HG03520 (cell line): ENCODE measurements around the gene TXNDC11.

Experiments
- ATAC-seq: cut with Tn5 transposase; IDR thresholded peaks from one replicate; pipeline ENCODE4 v1.9.1; 2021; ENCODE audit warnings: mild to moderate bottlenecking, moderate library complexity; ENCODE audit not compliant: unreplicated experiment

The TXNDC11 gene

GRCh38 chr16:11662582-11662981, 80.1 kb downstream of the TXNDC11 start:
- ATAC-seq: no peak

- ATAC-seq: no peak
Measured at GRCh38 chr16:11660565-11660964, 82.1 kb downstream of the TXNDC11 start.

- ATAC-seq: no peak
Measured at GRCh38 chr16:11658896-11659708, 83.6 kb downstream of the TXNDC11 start.

- ATAC-seq: no peak
Measured at GRCh38 chr16:11657556-11657955, 85.1 kb downstream of the TXNDC11 start.

GRCh38 chr16:11655655-11656054, 87.0 kb downstream of the TXNDC11 start:
- ATAC-seq: no peak

- no peak for ATAC-seq
Measured at GRCh38 chr16:11651796-11652195, 90.9 kb downstream of the TXNDC11 start.

GRCh38 chr16:11650641-11651591, 91.7 kb downstream of the TXNDC11 start:
- ATAC-seq: no peak

GRCh38 chr16:11649276-11649675, 93.4 kb downstream of the TXNDC11 start:
- ATAC-seq: no peak

GRCh38 chr16:11642765-11643116, 99.9 kb downstream of the TXNDC11 start:
- ATAC-seq: no peak

GRCh38 chr16:11640987-11641817, 101.5 kb downstream of the TXNDC11 start:
- no peak for ATAC-seq

- no peak for ATAC-seq
Measured at GRCh38 chr16:11639925-11640899, 102.4 kb downstream of the TXNDC11 start.

- ATAC-seq: no peak
Measured at GRCh38 chr16:11639008-11639562, 103.6 kb downstream of the TXNDC11 start.

- ATAC-seq: no peak
Measured at GRCh38 chr16:11638140-11638539, 104.5 kb downstream of the TXNDC11 start.

- ATAC-seq: no peak
Measured at GRCh38 chr16:11637320-11637719, 105.3 kb downstream of the TXNDC11 start.

GRCh38 chr16:11636172-11636721, 106.4 kb downstream of the TXNDC11 start:
- no peak for ATAC-seq

- no peak for ATAC-seq
Measured at GRCh38 chr16:11635679-11636171, 106.9 kb downstream of the TXNDC11 start.

GRCh38 chr16:11635113-11635652, 107.5 kb downstream of the TXNDC11 start:
- no peak for ATAC-seq

GRCh38 chr16:11634312-11634711, 108.3 kb downstream of the TXNDC11 start:
- ATAC-seq: no peak

- no peak for ATAC-seq
Measured at GRCh38 chr16:11633113-11633512, 109.5 kb downstream of the TXNDC11 start.
